GM12873 (cell line): ENCODE data around the gene ACKR3.

Experiments
- CTCF ChIP-seq: IDR thresholded peaks from 2 replicates; pipeline ENCODE4 v1.5.1; 2012; ENCODE audit warnings: low read depth, mild to moderate bottlenecking, moderate library complexity, low read length, control low read depth; ENCODE audit not compliant: insufficient read depth; ENCODE audit errors: missing control alignments

ACKR3 gene

GRCh38 chr2:236563953-236564352 lies 5.7 kb upstream of the ACKR3 start:
- no peak for TF ChIP-seq CTCF

DNA sequence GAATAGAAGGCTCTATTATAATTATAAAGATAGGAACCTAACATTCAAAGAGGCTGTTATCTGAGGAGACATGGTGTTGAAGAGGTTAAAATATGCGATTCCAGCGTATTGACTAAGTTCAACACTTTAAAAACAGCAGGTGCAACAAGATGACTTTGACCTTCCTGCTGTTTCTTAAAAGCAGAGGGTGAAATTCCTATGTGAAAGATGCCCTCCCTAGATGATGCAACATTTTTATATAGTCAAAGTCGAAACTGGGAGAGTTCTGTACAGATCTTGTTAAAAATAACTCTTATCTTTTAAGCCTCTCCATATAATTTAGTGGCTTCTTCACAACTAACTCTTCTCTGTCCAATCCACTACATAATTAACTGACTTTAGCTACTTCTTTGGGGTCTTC lies 4.4 kb upstream of the ACKR3 start:
- TF ChIP-seq CTCF: no peak

DNA sequence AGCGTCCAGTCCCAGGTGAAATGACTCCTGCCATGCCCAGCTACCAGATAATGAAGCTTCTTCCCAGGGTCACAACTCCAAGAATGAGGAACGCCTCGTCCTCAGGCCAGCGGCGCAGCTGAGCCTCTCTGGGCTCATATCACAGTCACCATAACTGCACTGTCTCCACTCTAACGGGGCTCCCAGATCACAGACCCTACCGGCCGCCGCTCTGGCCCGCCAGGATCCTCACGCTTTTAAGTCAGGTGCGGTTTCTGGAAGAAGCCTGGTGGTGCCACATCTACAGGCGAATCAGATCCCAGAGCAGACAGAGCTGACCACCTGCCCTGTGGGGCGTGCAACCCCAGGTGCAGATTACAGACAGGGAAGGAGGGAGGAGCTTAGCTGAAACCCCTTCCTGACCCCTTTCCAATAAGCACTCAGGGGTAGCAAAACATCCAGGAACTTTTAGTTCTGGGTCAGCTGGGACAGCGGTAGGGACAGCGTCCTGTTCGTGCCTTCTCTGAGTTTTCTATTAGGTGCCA lies 3.7 kb upstream of the ACKR3 start:
- no peak for TF ChIP-seq CTCF

DNA sequence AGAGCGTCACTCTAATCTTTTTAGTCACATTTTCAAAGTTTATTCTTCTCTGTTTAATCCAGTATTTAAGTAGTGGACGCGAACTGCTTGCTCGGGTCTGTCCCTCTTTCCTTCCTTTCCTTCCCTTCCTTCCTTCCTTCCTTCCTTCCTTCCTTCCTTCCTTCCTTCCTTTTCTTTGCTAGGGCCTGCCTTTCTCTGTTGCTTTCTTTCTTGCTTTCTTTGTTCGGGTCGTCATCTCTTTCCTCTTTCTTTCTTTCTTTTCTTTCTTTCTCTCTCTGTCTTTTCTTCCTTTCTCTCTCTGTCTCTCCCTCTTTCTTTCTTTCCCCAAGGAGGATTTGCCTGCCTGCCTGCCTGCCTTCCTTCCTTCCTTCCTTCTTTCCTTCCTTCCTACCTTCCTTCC lies 3.0 kb upstream of the ACKR3 start:
- no peak for TF ChIP-seq CTCF

DNA sequence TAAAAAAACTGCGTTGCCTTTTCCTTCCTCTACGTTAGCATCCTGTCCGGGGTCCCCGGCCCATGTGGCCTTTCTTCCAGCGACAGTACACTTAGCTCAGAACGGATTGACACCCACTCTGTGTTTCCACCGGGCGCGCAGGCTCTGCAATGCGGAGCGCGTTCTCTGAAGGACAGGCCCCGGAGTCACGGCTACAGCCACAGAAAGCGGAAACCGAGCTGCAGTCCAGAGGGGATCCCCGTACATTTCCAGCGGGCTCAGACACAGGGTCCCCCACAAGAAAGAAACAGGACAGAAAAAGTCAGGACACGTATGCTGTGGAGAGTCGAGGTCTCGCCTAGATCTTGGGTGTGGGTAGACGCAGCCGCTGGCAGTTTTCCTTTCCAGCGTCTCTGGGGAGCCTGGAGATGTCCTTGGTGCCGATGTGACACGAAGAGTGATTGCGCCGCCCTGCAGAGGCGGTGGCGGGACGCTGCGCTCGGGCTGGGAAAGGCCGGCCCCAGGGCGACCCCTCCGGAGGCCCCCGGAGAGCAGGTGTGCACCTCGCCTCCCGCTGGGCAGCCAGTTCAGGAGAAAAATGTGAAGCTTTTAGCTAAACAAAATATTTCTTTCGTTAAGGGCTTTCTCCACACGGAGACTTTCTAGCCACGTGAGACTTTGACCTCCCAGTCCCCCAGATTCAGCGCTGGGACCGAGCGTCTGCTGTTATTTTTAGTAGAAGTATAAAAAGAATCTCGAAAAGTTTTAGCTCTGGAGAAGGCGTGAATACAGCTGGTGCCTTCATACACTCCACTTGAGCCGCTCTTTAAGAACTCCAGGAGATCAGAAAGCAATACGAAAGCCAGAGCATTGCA lies 1.3 kb upstream of the ACKR3 start:
- peak; percentile 28 for TF ChIP-seq CTCF

GRCh38 chr2:236568922-236569572 lies 578 bp upstream of the ACKR3 start:
- TF ChIP-seq CTCF: no peak

GRCh38 chr2:236570081-236570868 lies 650 bp downstream of the ACKR3 start:
- TF ChIP-seq CTCF: no peak
